Measurements from ENCODE around the gene AKAP13. TPM values are rescaled to one million over a fixed set of nuclear protein-coding genes. Genes with fewer than 3 reads are reported as not detected.

The AKAP13 gene
- total RNA-seq, 1 experiment from 2014 or later = 47.3 TPM

- Histone ChIP-seq H3K4me1 (ENCODE audit: insufficient read depth, low read length) (no peaks in the 10 kb centered on the region), H3K9ac (ENCODE audit: extremely low read depth, insufficient read length, low read length) (no peak overlapping the region), H3K9me3 (ENCODE audit: control insufficient read depth, low read depth, low read length) (no peaks in the 10 kb centered on the region), H2BK12ac (ENCODE audit: insufficient read length, low read depth, low read length) (no peak overlapping the region), H2BK120ac (ENCODE audit: low read depth, low read length, poor library complexity, severe bottlenecking) (no peak overlapping the region), H3K27me3 (ENCODE audit: insufficient read depth, low read length) (no peaks in the 10 kb centered on the region), H3K4me2 (ENCODE audit: insufficient read depth, insufficient read length, low read length) (no peak overlapping the region), H3K4ac (ENCODE audit: low read depth, low read length) (no peak overlapping the region), H4K20me1 (ENCODE audit: control insufficient read depth, insufficient read depth, insufficient read length) (no peaks in the 10 kb centered on the region), H3K79me1 (ENCODE audit: insufficient read depth, low read depth, low read length, poor library complexity, severe bottlenecking) (no peaks in the 10 kb centered on the region), H3K56ac (ENCODE audit: insufficient read length, low read depth, low read length) (no peak overlapping the region), H3K27ac (ENCODE audit: insufficient read length, low read depth, low read length) (no peak overlapping the region), H4K91ac (ENCODE audit: insufficient read length, low read depth, low read length) (no peak overlapping the region), H3K23ac (ENCODE audit: insufficient read length, low read depth, low read length) (no peak overlapping the region), H2AK5ac (ENCODE audit: insufficient read length, low read length) (no peak overlapping the region), H3K79me2 (ENCODE audit: insufficient read depth, low read length) (no peaks in the 10 kb centered on the region), H4K5ac (ENCODE audit: insufficient read length, low read depth, low read length) (no peak overlapping the region), H2AFZ (ENCODE audit: low read length) (no peak overlapping the region), H2BK20ac (ENCODE audit: low read depth, low read length, poor library complexity, severe bottlenecking) (no peak overlapping the region), H3K18ac (ENCODE audit: insufficient read length, low read depth, low read length) (no peak overlapping the region), H3T11ph (ENCODE audit: low read length) (no peak overlapping the region), H4K8ac (replicated peaks; ENCODE audit: insufficient read length, low read depth, low read length) (no peak overlapping the region), H3K23me2 (ENCODE audit: insufficient read length, low read depth, low read length, poor library complexity, severe bottlenecking) (no peaks in the 10 kb centered on the region), H2BK5ac (ENCODE audit: insufficient read length, low read length) (no peak overlapping the region), H3K14ac (ENCODE audit: insufficient read depth, low read length) (no peak overlapping the region), H2BK15ac (ENCODE audit: low read depth, low read length) (no peak overlapping the region)
- Mint-ChIP-seq H3K9me3 (no peaks in the 10 kb centered on the region), H3K4me3 (no peak overlapping the region; a peak in 1 of 5 replicates), H3K27ac (no peak overlapping the region), H3K36me3 (ENCODE audit: insufficient read depth in 1 of 3, low read depth in 3 of 3) (peaks cover 18 to 53% (median 30%) of the 10 kb centered on the region in 3 experiments; a peak in 6 of 7 replicates), H3K27me3 (ENCODE audit: low read depth) (no peaks in the 10 kb centered on the region), H3K4me1 (peaks cover 10% of the 10 kb centered on the region in 2 experiments)
- TF ChIP-seq CTCF (conservative IDR thresholded peaks at IDR 0.05) = no peak
- no CpG with 5 or more reads among the region's 17 CpGs for whole genome bisulfite sequencing (ENCODE audit: extremely low coverage, insufficient read length, low lambda C conversion rate)
- DNase-seq = no peak
Measured at GRCh38 chr15:85757939-85758654, 377.7 kb downstream of the AKAP13 start.
